ENCODE results near the gene CPEB1.

The CPEB1 gene

DNA sequence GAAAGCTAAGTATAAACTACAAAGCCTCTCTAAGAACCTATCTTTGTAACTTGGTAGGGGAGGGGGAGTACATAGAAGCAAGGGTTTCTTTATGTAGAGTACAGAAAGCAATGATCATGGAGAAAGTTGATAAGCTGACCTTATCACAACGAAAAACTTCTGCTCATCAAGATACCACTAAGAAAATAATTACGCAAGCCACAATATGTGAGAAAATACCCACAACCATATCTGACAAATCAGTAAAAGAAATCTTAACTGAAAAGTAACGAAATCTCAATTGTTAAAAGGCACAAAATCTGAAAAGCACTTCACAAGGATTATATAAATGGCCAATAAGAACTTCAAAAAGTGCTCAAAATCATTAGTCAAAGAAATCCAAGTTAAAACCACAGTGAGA, 71.8 kb downstream of the CPEB1 start:
- no peak overlapping the region for H3K4me3 ChIP-seq (ENCODE audit: low read depth, low read length)
- no peak for DNase-seq (ENCODE audit: low read depth, low spot score)
- in situ Hi-C loops (cut with HindIII; ENCODE audit: low sequenced_read_pairs): no loop called here
- TF ChIP-seq, protein P1, sequence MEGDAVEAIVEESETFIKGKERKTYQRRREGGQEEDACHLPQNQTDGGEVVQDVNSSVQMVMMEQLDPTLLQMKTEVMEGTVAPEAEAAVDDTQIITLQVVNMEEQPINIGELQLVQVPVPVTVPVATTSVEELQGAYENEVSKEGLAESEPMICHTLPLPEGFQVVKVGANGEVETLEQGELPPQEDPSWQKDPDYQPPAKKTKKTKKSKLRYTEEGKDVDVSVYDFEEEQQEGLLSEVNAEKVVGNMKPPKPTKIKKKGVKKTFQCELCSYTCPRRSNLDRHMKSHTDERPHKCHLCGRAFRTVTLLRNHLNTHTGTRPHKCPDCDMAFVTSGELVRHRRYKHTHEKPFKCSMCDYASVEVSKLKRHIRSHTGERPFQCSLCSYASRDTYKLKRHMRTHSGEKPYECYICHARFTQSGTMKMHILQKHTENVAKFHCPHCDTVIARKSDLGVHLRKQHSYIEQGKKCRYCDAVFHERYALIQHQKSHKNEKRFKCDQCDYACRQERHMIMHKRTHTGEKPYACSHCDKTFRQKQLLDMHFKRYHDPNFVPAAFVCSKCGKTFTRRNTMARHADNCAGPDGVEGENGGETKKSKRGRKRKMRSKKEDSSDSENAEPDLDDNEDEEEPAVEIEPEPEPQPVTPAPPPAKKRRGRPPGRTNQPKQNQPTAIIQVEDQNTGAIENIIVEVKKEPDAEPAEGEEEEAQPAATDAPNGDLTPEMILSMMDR (IDR thresholded peaks at IDR 0.05; ENCODE audit: low read depth, low read length): no peak

DNA sequence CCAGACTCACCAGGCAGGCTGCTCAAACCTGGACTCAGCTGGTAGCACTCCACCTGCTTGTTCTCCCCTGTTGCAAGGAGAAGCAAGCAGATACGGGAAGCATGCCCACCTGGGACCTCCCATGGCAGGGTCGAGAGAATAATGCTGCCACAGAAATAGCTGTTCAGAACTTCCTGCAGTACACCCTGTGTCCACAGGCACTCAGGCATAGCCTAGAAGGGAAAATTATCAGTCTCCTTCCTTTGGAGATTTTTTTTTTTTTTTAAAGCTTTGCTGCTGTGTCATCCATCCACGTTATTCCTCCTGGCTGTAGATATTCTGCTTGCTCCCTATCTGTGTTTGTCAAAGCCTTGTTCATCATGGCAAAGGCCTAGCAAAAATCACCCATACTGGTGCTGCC, 74.2 kb downstream of the CPEB1 start:
- TF ChIP-seq, protein P1 (IDR thresholded peaks at IDR 0.05; ENCODE audit: low read depth, low read length): no peak
- no peak overlapping the region for H3K4me3 ChIP-seq (ENCODE audit: low read depth, low read length)
- in situ Hi-C loops (cut with HindIII; ENCODE audit: low sequenced_read_pairs): no loop called here
- no peak for DNase-seq (ENCODE audit: low read depth, low spot score)

DNA sequence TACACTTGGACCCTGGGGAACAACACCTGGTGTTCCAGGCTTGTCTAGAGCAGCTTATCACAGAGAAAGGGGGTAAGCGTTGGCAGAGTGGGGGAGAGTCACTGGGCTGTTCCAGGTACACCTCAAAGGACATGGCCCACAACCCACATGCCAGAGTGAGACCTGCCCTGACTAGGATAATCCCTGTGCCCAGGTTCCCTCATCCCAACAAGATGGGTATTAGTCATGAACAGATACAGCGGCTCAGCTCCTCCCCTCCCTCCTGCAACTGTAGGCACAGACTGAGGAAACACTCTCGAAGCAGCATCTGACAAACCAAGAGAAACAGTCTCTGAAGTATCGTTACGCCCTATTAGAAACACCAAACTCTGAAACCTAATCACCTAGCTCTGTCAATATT, 74.9 kb downstream of the CPEB1 start:
- in situ Hi-C loops (cut with HindIII; ENCODE audit: low sequenced_read_pairs): no loop called here
- TF ChIP-seq, protein P1 (IDR thresholded peaks at IDR 0.05; ENCODE audit: low read depth, low read length): no peak
- DNase-seq (ENCODE audit: low read depth, low spot score): no peak
- no peak overlapping the region for H3K4me3 ChIP-seq (ENCODE audit: low read depth, low read length)

DNA sequence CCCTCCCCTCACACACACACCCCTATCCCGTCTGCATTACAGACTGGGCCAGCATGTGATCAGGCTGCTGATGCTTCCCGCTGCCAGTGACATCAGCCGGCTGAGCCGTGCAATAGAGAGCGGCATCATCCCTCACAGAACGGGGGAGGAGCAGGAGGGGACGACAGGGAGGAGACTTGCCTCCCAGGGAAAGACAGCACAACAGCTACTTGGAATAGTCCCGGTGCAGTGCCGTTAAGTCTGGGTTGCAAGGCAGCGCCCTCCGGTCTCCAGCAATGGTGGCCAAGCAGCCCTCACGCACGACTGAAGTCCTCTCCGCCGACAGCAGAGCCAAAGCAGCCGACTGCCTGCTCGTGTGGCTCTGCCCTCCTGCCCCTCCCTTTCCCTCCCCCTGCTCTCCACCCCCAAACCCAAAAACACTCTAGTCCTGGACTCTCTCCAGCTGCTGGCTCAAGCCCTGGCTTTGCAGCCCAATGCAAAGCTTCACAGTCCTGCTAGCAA, 75.4 kb downstream of the CPEB1 start:
- DNase-seq (ENCODE audit: low read depth, low spot score): peak; percentile 60
- TF ChIP-seq, protein P1 (IDR thresholded peaks at IDR 0.05; ENCODE audit: low read depth, low read length): no peak
- peak overlapping the region; percentile 22 for H3K4me3 ChIP-seq (ENCODE audit: low read depth, low read length)
- in situ Hi-C loops (cut with HindIII; ENCODE audit: low sequenced_read_pairs): no loop called here

DNA sequence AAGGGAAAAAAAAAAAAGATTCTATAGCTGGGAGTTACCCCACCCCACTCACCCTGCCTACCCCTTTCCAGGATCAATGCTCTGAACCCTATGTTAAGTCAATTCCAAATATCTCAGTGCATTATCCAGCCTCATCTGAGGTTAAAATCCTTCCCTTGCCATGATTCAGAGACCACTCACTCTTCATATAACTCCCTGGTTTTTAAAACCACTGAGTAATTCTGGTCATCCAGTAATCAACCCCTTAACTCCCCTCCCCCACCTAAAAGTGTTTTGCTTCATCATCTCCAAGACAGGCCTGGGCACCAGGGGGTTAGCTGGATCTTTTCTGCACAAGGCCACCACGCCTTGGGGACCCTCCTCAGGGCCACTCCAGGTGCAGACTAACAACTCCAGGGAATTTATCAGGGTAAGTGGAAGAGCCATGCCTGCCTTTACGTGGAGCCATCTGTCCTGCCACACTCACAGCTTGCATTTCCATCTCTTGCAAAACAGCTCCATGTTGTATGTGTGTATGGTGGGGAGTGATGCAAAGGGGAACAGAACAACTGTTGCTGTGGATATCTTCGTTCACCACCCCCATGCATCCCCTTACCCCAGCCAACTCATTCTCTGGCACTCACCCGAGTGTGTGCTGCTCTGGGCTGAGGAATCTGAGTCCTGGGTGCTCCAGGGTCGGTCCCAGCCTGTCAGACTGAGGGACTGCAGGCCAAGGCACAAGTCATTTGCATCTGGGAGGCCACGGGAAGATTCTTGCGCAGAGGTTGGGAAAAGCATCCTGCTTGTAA, 76.2 kb downstream of the CPEB1 start:
- in situ Hi-C loops (cut with HindIII; ENCODE audit: low sequenced_read_pairs): no loop called here
- TF ChIP-seq, protein P1 (IDR thresholded peaks at IDR 0.05; ENCODE audit: low read depth, low read length): no peak
- H3K4me3 ChIP-seq (ENCODE audit: low read depth, low read length): no peak overlapping the region
- DNase-seq (ENCODE audit: low read depth, low spot score): peak; percentile 29

DNA sequence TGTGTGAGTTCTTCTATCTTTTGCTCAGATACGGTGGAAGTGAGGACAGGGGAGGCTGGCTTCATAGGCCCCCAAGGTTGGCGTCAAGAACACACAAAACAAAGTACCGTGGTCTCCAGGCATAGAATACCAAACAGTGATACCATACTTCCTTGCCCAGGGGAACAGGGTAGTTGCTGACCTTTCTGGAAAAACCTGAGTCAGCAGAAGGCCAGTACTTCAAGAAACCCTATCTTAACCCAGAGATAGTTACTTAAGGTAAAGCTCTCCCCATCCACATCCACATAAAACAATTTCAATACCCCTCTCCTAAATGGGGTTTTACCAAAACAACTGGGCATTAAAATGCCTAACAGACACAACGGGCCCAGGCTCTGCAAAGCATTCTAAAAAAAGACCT, 77.3 kb downstream of the CPEB1 start:
- in situ Hi-C loops (cut with HindIII; ENCODE audit: low sequenced_read_pairs): no loop called here
- TF ChIP-seq, protein P1 (IDR thresholded peaks at IDR 0.05; ENCODE audit: low read depth, low read length): no peak
- DNase-seq (ENCODE audit: low read depth, low spot score): no peak
- no peak overlapping the region for H3K4me3 ChIP-seq (ENCODE audit: low read depth, low read length)
